Lung (tissue), 12 donors: ENCODE data around the gene MOCOS. TPM values are rescaled to one million over a fixed set of nuclear protein-coding genes. Genes with fewer than 3 reads are reported as not detected.

Experiments
- ATAC-seq: fragments of 200-7000 bp; cut with Tn5 transposase; one replicate; pipeline ENCODE4 v1.9.1; 2020; ENCODE audit warnings: moderate number of reproducible peaks; ENCODE audit not compliant: insufficient read depth, low FRiP score
- DNase-seq, 3 donors: peaks; one replicate each; pipeline ENCODE4 v3.0.0-alpha.2; 2013 to 2017
- H3K27ac ChIP-seq, 2 donors: one replicate each; pipeline ENCODE4 v1.5.1; 2013; ENCODE audit warnings: mild to moderate bottlenecking in 2 of 2, moderate library complexity in 2 of 2, control low read depth in 1 of 2, inconsistent platforms in 1 of 2, low read depth in 1 of 2, low read length in 1 of 2
- H3K27me3 ChIP-seq, 3 donors: one replicate each; pipeline ENCODE4 v1.5.1; 2013; ENCODE audit warnings: low read length in 2 of 3; ENCODE audit not compliant: control insufficient read depth in 3 of 3, insufficient read depth in 3 of 3
- H3K36me3 ChIP-seq, 4 donors: one replicate each; pipeline ENCODE4 v1.5.1; 2013; ENCODE audit warnings: low read length in 4 of 4, mild to moderate bottlenecking in 1 of 4, moderate library complexity in 1 of 4; ENCODE audit not compliant: control insufficient read depth in 4 of 4, insufficient read depth in 4 of 4
- H3K4me1 ChIP-seq, 5 donors: one replicate each; pipeline ENCODE4 v1.5.1; 2013; ENCODE audit warnings: low read length in 5 of 5, mild to moderate bottlenecking in 2 of 5, moderate library complexity in 1 of 5; ENCODE audit not compliant: control insufficient read depth in 5 of 5, insufficient read depth in 5 of 5
- H3K4me3 ChIP-seq: one replicate; pipeline ENCODE4 v1.5.1; 2013; ENCODE audit warnings: mild to moderate bottlenecking, control low read depth, moderate library complexity
- H3K9ac ChIP-seq, 2 donors: one replicate each; pipeline ENCODE4 v1.5.1; 2013; ENCODE audit warnings: low read length in 2 of 2, control low read depth in 1 of 2; ENCODE audit not compliant: insufficient read depth in 1 of 2
- H3K9me3 ChIP-seq, 4 donors: one replicate each; pipeline ENCODE4 v1.5.1; 2013; ENCODE audit warnings: low read length in 3 of 4, mild to moderate bottlenecking in 1 of 4, moderate library complexity in 1 of 4; ENCODE audit not compliant: control insufficient read depth in 4 of 4, insufficient read depth in 3 of 4
- CTCF ChIP-seq: IDR thresholded peaks from 2 replicates; pipeline ENCODE4 v1.5.1; 2012; ENCODE audit warnings: mild to moderate bottlenecking; ENCODE audit errors: control extremely low read depth, extremely low read depth
- WGBS, 2 donors: extraction: QIAGEN DNeasy Blood & Tissue Kit; methylation state at CpG; one replicate each; pipeline ENCODE4 v1.1.7; 2013; 5-methylcytosine and 5-hydroxymethylcytosine counted together
- polyA plus RNA-seq, 2 donors: library from polyadenylated mRNA; stranded (reverse); fragments of 200-250 nt; gene quantifications; one replicate each; pipeline ENCODE4 v1.2.1, GENCODE V29; 2013
- total RNA-seq, 2 donors: library from RNA; depleted of rRNA in 1 of 2; stranded (reverse); fragments of >200 nt in 1 of 2; gene quantifications; one replicate each; pipeline ENCODE4 v1.2.1, GENCODE V29; 2014 to 2021
- donor health status: control.
- donor health status: control.
- donor health status: Bipolar disorder and iron deficiency.
- donor health status: healthy.
- donor health status: DM: yes; HTN: yes; CAD: no.

Gene MOCOS
- total and polyA plus RNA-seq, 4 donors, result 0.68 to 4.1 (median 3.2) TPM

- ATAC-seq, result peak; percentile 16
- Histone ChIP-seq H3K36me3 (no peaks in the 10 kb centered on the region), H3K9ac (no peak overlapping the region), H3K4me1 (peaks cover 0 to 12% (median 0%) of the 10 kb centered on the region in 5 donors), H3K27me3 (peaks cover 6 to 45% (median 41%) of the 10 kb centered on the region in 3 donors), H3K9me3 (peaks cover 0 to 4% (median 0%) of the 10 kb centered on the region in 4 donors), H3K27ac (peak overlapping the region; percentile 20 to 85), H3K4me3 (no peak overlapping the region)
- DNase-seq, result peak; percentile 61 to 85 (median 83)
- no peak for TF ChIP-seq CTCF
- WGBS, 2 donors, result 1 to 2% methylated on average over 45 to 47 of the region's 47 CpGs
Measured at GRCh38 chr18:36296650-36297416, 109.5 kb downstream of the MOCOS start.

GRCh38 chr18:36297417-36298125 lies 110.3 kb downstream of the MOCOS start, which contains the start of gene FHOD3:
TSS of gene FHOD3 (plus strand) at chr18:36297713. CDS start at chr18:36297836, 123 bp downstream.
- peak; percentile 51 to 69 (median 63) for DNase-seq
- ATAC-seq, result peak; percentile 58
- Histone ChIP-seq H3K9me3 (peaks cover 0 to 4% (median 0%) of the 10 kb centered on the region in 4 donors), H3K9ac (no peak within 1 kb of the TSS), H3K4me3 (peak within 1 kb of the TSS; percentile 41), H3K36me3 (no peaks in the 10 kb centered on the region), H3K4me1 (peaks cover 0 to 12% (median 0%) of the 10 kb centered on the region in 5 donors), H3K27ac (peak within 1 kb of the TSS; percentile 20 to 85), H3K27me3 (peaks cover 6 to 51% (median 48%) of the 10 kb centered on the region in 3 donors)
- WGBS, 2 donors, result 1% methylated on average over 72 to 91 of the region's 91 CpGs
- TF ChIP-seq CTCF, result no peak

DNA sequence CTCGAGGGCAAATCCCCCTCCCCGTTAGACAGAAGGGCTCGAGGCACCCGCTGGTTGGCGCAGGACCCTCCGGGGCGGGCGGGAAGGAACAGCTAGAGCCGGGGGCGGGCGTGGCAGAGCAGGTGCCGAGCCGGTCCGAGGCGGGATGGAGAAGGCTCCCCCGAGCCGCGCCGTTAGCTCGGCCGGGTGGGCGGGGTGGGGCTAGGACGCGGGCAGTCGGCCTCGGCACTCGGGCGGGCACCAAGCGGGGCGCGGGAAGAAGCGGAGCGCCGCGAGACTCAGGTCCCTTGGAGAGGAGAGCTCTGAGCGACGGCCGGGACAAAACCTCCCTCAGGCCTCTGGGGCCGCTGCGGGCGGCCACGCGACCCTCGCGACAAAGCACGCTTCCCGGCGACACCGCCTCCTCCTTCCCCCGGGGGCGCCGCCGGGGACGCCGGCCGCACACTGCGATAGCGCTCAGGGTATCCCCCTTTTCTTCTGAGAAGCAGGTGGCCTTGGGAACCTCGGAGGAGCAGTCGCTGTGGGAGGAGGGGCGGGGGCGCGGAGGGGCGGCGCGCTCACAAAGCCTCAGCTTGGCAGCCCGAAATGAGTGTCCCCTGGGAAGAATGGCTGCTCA lies 110.9 kb downstream of the MOCOS start:
- peaks cover 0 to 4% (median 0%) of the 10 kb centered on the region in 4 donors for H3K9me3 ChIP-seq
- WGBS, 2 donors, result 4 to 8% methylated on average over 23 to 67 of the region's 67 CpGs
- peaks cover 6 to 55% (median 52%) of the 10 kb centered on the region in 3 donors for H3K27me3 ChIP-seq
- DNase-seq (no peak), ATAC-seq (peak; percentile 6)
- H3K4me3 ChIP-seq, result peak overlapping the region; percentile 41
- H3K36me3 ChIP-seq, result no peaks in the 10 kb centered on the region
- H3K27ac ChIP-seq, result peak overlapping the region in 1 of 2 donors; percentile 85
- no peak overlapping the region for H3K9ac ChIP-seq
- no peak for TF ChIP-seq CTCF
- peaks cover 0 to 12% (median 4%) of the 10 kb centered on the region in 5 donors for H3K4me1 ChIP-seq
